Neutrophil (primary cell): ENCODE measurements around the gene TRIM15.
"Not testable (repeated sequence)": the region's sequence is repeated elsewhere in the genome, so short reads cannot be mapped to it uniquely, and the experiment has no call there.

Experiments
- H3K27ac ChIP-seq: fragments of 200-600 bp; sonication (generic); 2 replicates; pipeline ENCODE4 v1.5.1; 2016; ENCODE audit warnings: mild to moderate bottlenecking, moderate library complexity
- H3K27me3 ChIP-seq: fragments of 200-600 bp; sonication (generic); 2 replicates; pipeline ENCODE4 v1.6.0; 2016; ENCODE audit warnings: mild to moderate bottlenecking
- H3K36me3 ChIP-seq: fragments of 200-600 bp; sonication (generic); 2 replicates; pipeline ENCODE4 v1.5.1; 2017
- H3K4me1 ChIP-seq, 2 experiments: fragments of 200-600 bp in 1 of 2; sonication (generic) in 1 of 2; 1 replicate in 1 of 2; 2 replicates in 1 of 2; pipeline versions ENCODE4 v1.5.1 to v1.6.1; 2013 to 2016; ENCODE audit warnings: low read depth in 1 of 2, low read length in 1 of 2, mild to moderate bottlenecking in 1 of 2, moderate library complexity in 1 of 2; ENCODE audit not compliant: control insufficient read depth in 1 of 2, insufficient read depth in 1 of 2
- H3K4me3 ChIP-seq, 2 experiments: fragments of 200-600 bp in 1 of 2; sonication (generic) in 1 of 2; 1 replicate in 1 of 2; 2 replicates in 1 of 2; pipeline ENCODE4 v1.5.1; 2013 to 2016; ENCODE audit warnings: low read depth in 1 of 2, low read length in 1 of 2, mild to moderate bottlenecking in 1 of 2, moderate library complexity in 1 of 2
- H3K9me3 ChIP-seq: fragments of 200-600 bp; sonication (generic); 2 replicates; pipeline ENCODE4 v1.5.1; 2016
- CTCF ChIP-seq: fragments of 200-600 bp; sonication (generic); IDR thresholded peaks from 2 replicates; pipeline ENCODE4 v1.5.1; 2016; ENCODE audit warnings: antibody characterized with exemption

Gene TRIM15

GRCh38 chr6:30130887-30131862 lies 32.2 kb upstream of the TRIM15 start:
- Histone ChIP-seq H3K9me3 (no peaks in the 10 kb centered on the region), H3K27me3 (peaks cover 99% of the 10 kb centered on the region), H3K36me3 (no peaks in the 10 kb centered on the region), H3K27ac (no peak overlapping the region), H3K4me1 (peaks cover 15 to 17% of the 10 kb centered on the region in 2 experiments), H3K4me3 (no peak overlapping the region)
- TF ChIP-seq CTCF = peak; percentile 81

- peaks cover 99% of the 10 kb centered on the region for H3K27me3 ChIP-seq
- H3K4me3 ChIP-seq = no peak overlapping the region
- TF ChIP-seq CTCF = no peak
- no peaks in the 10 kb centered on the region for H3K9me3 ChIP-seq
- H3K36me3 ChIP-seq = no peaks in the 10 kb centered on the region
- H3K27ac ChIP-seq = no peak overlapping the region
- peaks cover 15 to 17% of the 10 kb centered on the region in 2 experiments for H3K4me1 ChIP-seq
Measured at GRCh38 chr6:30131947-30132497, 31.3 kb upstream of the TRIM15 start.

- no peaks in the 10 kb centered on the region for H3K9me3 ChIP-seq
- peaks cover 93% of the 10 kb centered on the region for H3K27me3 ChIP-seq
- H3K36me3 ChIP-seq = no peaks in the 10 kb centered on the region
- no peak overlapping the region for H3K4me3 ChIP-seq
- H3K4me1 ChIP-seq = peaks cover 9 to 10% of the 10 kb centered on the region in 2 experiments
- no peak for TF ChIP-seq CTCF
- no peak overlapping the region for H3K27ac ChIP-seq
Measured at GRCh38 chr6:30135147-30135546, 28.2 kb upstream of the TRIM15 start.

GRCh38 chr6:30135757-30136156 lies 27.6 kb upstream of the TRIM15 start, which contains the start of gene TRIM40:
Gene TRIM40, plus strand, starts transcription at chr6:30136140. Its CDS starts 897 bp downstream, at chr6:30137037.
- Histone ChIP-seq H3K4me3 (no peak within 1 kb of the TSS), H3K9me3 (no peaks in the 10 kb centered on the region), H3K27ac (no peak within 1 kb of the TSS), H3K27me3 (peaks cover 91% of the 10 kb centered on the region), H3K4me1 (peaks cover 3 to 4% of the 10 kb centered on the region in 2 experiments), H3K36me3 (no peaks in the 10 kb centered on the region)
- TF ChIP-seq CTCF = no peak

- Histone ChIP-seq H3K27me3 (peaks cover 91% of the 10 kb centered on the region), H3K4me1 (no peaks in the 10 kb centered on the region)
- TF ChIP-seq CTCF = no peak
Measured at GRCh38 chr6:30136570-30137286, 26.6 kb upstream of the TRIM15 start.

GRCh38 chr6:30140240-30140639 lies 23.1 kb upstream of the TRIM15 start:
- H3K9me3 ChIP-seq, H3K27ac ChIP-seq, H3K4me3 ChIP-seq, H3K36me3 ChIP-seq, H3K4me1 ChIP-seq: not testable (repeated sequence)
- peaks cover 92% of the 10 kb centered on the region for H3K27me3 ChIP-seq

More at GRCh38 chr6:30136570-30137286, 26.6 kb upstream of the TRIM15 start:
- Histone ChIP-seq H3K36me3 (no peaks in the 10 kb centered on the region), H3K9me3 (no peaks in the 10 kb centered on the region), H3K27ac (no peak overlapping the region), H3K4me3 (no peak overlapping the region)
